Measurements from ENCODE around the gene LIPC.
A peak's percentile ranks its signal among the peaks of the same experiment; 100 is the strongest.

LIPC gene

DNA sequence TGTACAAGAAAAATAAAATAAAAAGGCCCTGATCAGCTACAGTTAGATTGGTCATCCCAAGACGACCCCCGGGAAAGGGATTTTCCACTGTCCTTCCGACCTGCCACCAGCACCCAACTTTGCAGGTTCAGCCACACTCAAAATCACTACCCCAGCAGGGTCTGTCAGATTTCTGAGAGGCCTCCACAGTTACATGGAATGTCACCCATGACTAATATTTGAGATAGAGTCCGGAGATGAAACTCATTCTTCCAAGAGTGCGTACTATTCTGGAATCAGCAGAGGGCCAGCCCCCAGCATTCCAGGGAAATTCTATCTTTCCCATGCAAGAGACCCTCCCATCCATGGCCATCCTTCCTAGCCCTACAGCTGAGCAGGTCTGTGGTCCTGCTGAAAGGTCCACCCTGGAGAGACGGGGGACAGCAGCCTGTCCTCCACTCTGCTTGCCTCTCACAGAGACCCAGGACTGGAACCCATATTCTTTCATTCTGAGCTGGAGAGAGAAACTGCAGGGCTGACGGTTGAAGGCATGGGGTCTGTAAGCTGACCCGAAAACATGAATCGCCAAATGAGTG is 5.8 kb downstream of the LIPC start:
- WGBS (ENCODE audit: extremely low coverage, insufficient coverage, low lambda C conversion rate) = no CpG with 5 or more reads among the region's 9 CpGs
- no peak for DNase-seq
- Histone ChIP-seq H4K8ac (ENCODE audit: low read depth, low read length) (no peak overlapping the region), H2BK120ac (ENCODE audit: low read depth, low read length) (no peak overlapping the region), H3K27ac (ENCODE audit: low read depth, low read length) (no peak overlapping the region), H3K56ac (ENCODE audit: low read length) (no peak overlapping the region), H3K4ac (ENCODE audit: low read depth, low read length) (no peak overlapping the region), H3K27me3 (ENCODE audit: insufficient read depth, low read length, poor library complexity) (no peaks in the 10 kb centered on the region), H3K79me1 (ENCODE audit: low read length) (no peaks in the 10 kb centered on the region), H3K9ac (ENCODE audit: low read length) (no peak overlapping the region), H2BK15ac (replicated peaks; ENCODE audit: low read depth) (no peak overlapping the region), H3K4me1 (ENCODE audit: control insufficient read depth, low read depth, low read length) (peaks cover 11% of the 10 kb centered on the region), H4K5ac (ENCODE audit: low read length) (no peak overlapping the region), H3K79me2 (ENCODE audit: control insufficient read depth, insufficient read depth, low read length) (no peaks in the 10 kb centered on the region), H2BK5ac (ENCODE audit: low read length) (no peak overlapping the region), H3K18ac (ENCODE audit: low read length) (no peak overlapping the region), H2AK5ac (ENCODE audit: low read length) (no peak overlapping the region), H3K4me3 (ENCODE audit: low read length) (no peak overlapping the region), H3K4me2 (ENCODE audit: low read length) (no peak overlapping the region), H3K36me3 (ENCODE audit: control insufficient read depth, insufficient read depth, low read length) (no peaks in the 10 kb centered on the region), H3K23ac (ENCODE audit: low read length) (no peak overlapping the region)

DNA sequence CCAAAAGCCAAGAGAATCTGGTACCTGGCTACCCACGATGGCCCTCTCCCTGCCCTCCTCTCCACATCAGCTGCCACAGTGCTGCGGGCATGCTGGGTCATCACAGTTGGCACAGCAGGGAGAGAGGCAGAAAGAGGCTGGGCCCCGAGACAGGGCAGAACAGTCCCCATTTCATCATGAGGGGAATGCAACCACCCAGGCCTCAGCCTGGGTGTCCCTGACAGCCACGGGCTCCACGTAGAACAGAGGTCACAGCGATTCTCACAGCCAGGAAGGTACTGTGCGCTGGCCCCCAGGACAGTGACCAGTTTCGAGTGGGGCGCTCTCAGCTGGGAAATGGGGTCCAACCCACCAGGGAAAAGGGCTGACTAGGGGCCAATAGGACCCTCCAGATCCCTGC is 6.3 kb downstream of the LIPC start:
- H3K27me3 ChIP-seq (ENCODE audit: insufficient read depth, low read length, poor library complexity) = no peaks in the 10 kb centered on the region
- no peak overlapping the region for H2AK5ac ChIP-seq (ENCODE audit: low read length)
- no peak overlapping the region for H3K18ac ChIP-seq (ENCODE audit: low read length)
- H3K79me2 ChIP-seq (ENCODE audit: control insufficient read depth, insufficient read depth, low read length) = no peaks in the 10 kb centered on the region
- no peaks in the 10 kb centered on the region for H3K79me1 ChIP-seq (ENCODE audit: low read length)
- peaks cover 11% of the 10 kb centered on the region for H3K4me1 ChIP-seq (ENCODE audit: control insufficient read depth, low read depth, low read length)
- no peak overlapping the region for H2BK5ac ChIP-seq (ENCODE audit: low read length)
- no peak for DNase-seq
- H3K36me3 ChIP-seq (ENCODE audit: control insufficient read depth, insufficient read depth, low read length) = no peaks in the 10 kb centered on the region
- no peak overlapping the region for H4K5ac ChIP-seq (ENCODE audit: low read length)
- no peak overlapping the region for H4K8ac ChIP-seq (ENCODE audit: low read depth, low read length)
- no peak overlapping the region for H3K4ac ChIP-seq (ENCODE audit: low read depth, low read length)
- no peak overlapping the region for H3K4me2 ChIP-seq (ENCODE audit: low read length)
- H2BK15ac ChIP-seq (replicated peaks; ENCODE audit: low read depth) = no peak overlapping the region
- H2BK120ac ChIP-seq (ENCODE audit: low read depth, low read length) = no peak overlapping the region
- H3K27ac ChIP-seq (ENCODE audit: low read depth, low read length) = no peak overlapping the region
- no peak overlapping the region for H3K4me3 ChIP-seq (ENCODE audit: low read length)
- H3K23ac ChIP-seq (ENCODE audit: low read length) = no peak overlapping the region
- no CpG with 5 or more reads among the region's 9 CpGs for WGBS (ENCODE audit: extremely low coverage, insufficient coverage, low lambda C conversion rate)
- no peak overlapping the region for H3K9ac ChIP-seq (ENCODE audit: low read length)
- H3K56ac ChIP-seq (ENCODE audit: low read length) = no peak overlapping the region

GRCh38 chr15:58438956-58439355 is 7.2 kb downstream of the LIPC start:
- no peak overlapping the region for H4K5ac ChIP-seq (ENCODE audit: low read length)
- no peak overlapping the region for H2BK120ac ChIP-seq (ENCODE audit: low read depth, low read length)
- no peaks in the 10 kb centered on the region for H3K27me3 ChIP-seq (ENCODE audit: insufficient read depth, low read length, poor library complexity)
- H4K8ac ChIP-seq (ENCODE audit: low read depth, low read length) = no peak overlapping the region
- no peak overlapping the region for H2BK15ac ChIP-seq (replicated peaks; ENCODE audit: low read depth)
- no peak overlapping the region for H2AK5ac ChIP-seq (ENCODE audit: low read length)
- no peak overlapping the region for H3K56ac ChIP-seq (ENCODE audit: low read length)
- no peaks in the 10 kb centered on the region for H3K36me3 ChIP-seq (ENCODE audit: control insufficient read depth, insufficient read depth, low read length)
- no CpG with 5 or more reads among the region's 7 CpGs for WGBS (ENCODE audit: extremely low coverage, insufficient coverage, low lambda C conversion rate)
- no peak overlapping the region for H3K23ac ChIP-seq (ENCODE audit: low read length)
- DNase-seq = peak; percentile 66
- H3K4ac ChIP-seq (ENCODE audit: low read depth, low read length) = no peak overlapping the region
- no peak overlapping the region for H3K4me2 ChIP-seq (ENCODE audit: low read length)
- no peaks in the 10 kb centered on the region for H3K79me2 ChIP-seq (ENCODE audit: control insufficient read depth, insufficient read depth, low read length)
- no peaks in the 10 kb centered on the region for H3K79me1 ChIP-seq (ENCODE audit: low read length)
- no peak overlapping the region for H3K4me3 ChIP-seq (ENCODE audit: low read length)
- no peak overlapping the region for H3K9ac ChIP-seq (ENCODE audit: low read length)
- no peak overlapping the region for H3K18ac ChIP-seq (ENCODE audit: low read length)
- H3K4me1 ChIP-seq (ENCODE audit: control insufficient read depth, low read depth, low read length) = peaks cover 14% of the 10 kb centered on the region
- H3K27ac ChIP-seq (ENCODE audit: low read depth, low read length) = no peak overlapping the region
- H2BK5ac ChIP-seq (ENCODE audit: low read length) = no peak overlapping the region

- H3K23ac ChIP-seq (ENCODE audit: low read length) = no peak overlapping the region
- no peaks in the 10 kb centered on the region for H3K79me2 ChIP-seq (ENCODE audit: control insufficient read depth, insufficient read depth, low read length)
- H2BK120ac ChIP-seq (ENCODE audit: low read depth, low read length) = no peak overlapping the region
- no peak overlapping the region for H3K4ac ChIP-seq (ENCODE audit: low read depth, low read length)
- no peak overlapping the region for H4K5ac ChIP-seq (ENCODE audit: low read length)
- peaks cover 22% of the 10 kb centered on the region for H3K4me1 ChIP-seq (ENCODE audit: control insufficient read depth, low read depth, low read length)
- WGBS (ENCODE audit: extremely low coverage, insufficient coverage, low lambda C conversion rate) = no CpG with 5 or more reads among the region's 7 CpGs
- no peaks in the 10 kb centered on the region for H3K36me3 ChIP-seq (ENCODE audit: control insufficient read depth, insufficient read depth, low read length)
- no peak overlapping the region for H3K27ac ChIP-seq (ENCODE audit: low read depth, low read length)
- H3K79me1 ChIP-seq (ENCODE audit: low read length) = no peaks in the 10 kb centered on the region
- DNase-seq = peak; percentile 50
- no peak overlapping the region for H3K9ac ChIP-seq (ENCODE audit: low read length)
- no peak overlapping the region for H3K4me2 ChIP-seq (ENCODE audit: low read length)
- no peak overlapping the region for H2AK5ac ChIP-seq (ENCODE audit: low read length)
- H2BK15ac ChIP-seq (replicated peaks; ENCODE audit: low read depth) = peak overlapping the region; percentile 10
- peak overlapping the region; percentile 85 for H3K18ac ChIP-seq (ENCODE audit: low read length)
- no peak overlapping the region for H3K56ac ChIP-seq (ENCODE audit: low read length)
- peak overlapping the region; percentile 3 for H2BK5ac ChIP-seq (ENCODE audit: low read length)
- H3K4me3 ChIP-seq (ENCODE audit: low read length) = no peak overlapping the region
- no peaks in the 10 kb centered on the region for H3K27me3 ChIP-seq (ENCODE audit: insufficient read depth, low read length, poor library complexity)
- no peak overlapping the region for H4K8ac ChIP-seq (ENCODE audit: low read depth, low read length)
Measured at GRCh38 chr15:58440158-58440910, 8.5 kb downstream of the LIPC start.

GRCh38 chr15:58440922-58441321 is 9.1 kb downstream of the LIPC start:
- Histone ChIP-seq H3K4me3 (ENCODE audit: low read length) (no peak overlapping the region), H2BK5ac (ENCODE audit: low read length) (no peak overlapping the region), H2BK15ac (replicated peaks; ENCODE audit: low read depth) (no peak overlapping the region)

More at GRCh38 chr15:58440922-58441321, 9.1 kb downstream of the LIPC start:
- no peak overlapping the region for H4K8ac ChIP-seq (ENCODE audit: low read depth, low read length)
- H3K56ac ChIP-seq (ENCODE audit: low read length) = no peak overlapping the region
- H2AK5ac ChIP-seq (ENCODE audit: low read length) = no peak overlapping the region
- peaks cover 22% of the 10 kb centered on the region for H3K4me1 ChIP-seq (ENCODE audit: control insufficient read depth, low read depth, low read length)
- H3K9ac ChIP-seq (ENCODE audit: low read length) = no peak overlapping the region
- no peak overlapping the region for H2BK120ac ChIP-seq (ENCODE audit: low read depth, low read length)
- no peaks in the 10 kb centered on the region for H3K36me3 ChIP-seq (ENCODE audit: control insufficient read depth, insufficient read depth, low read length)
- no peak overlapping the region for H3K4me2 ChIP-seq (ENCODE audit: low read length)
- no CpG with 5 or more reads among the region's 1 CpG for WGBS (ENCODE audit: extremely low coverage, insufficient coverage, low lambda C conversion rate)
- H3K27me3 ChIP-seq (ENCODE audit: insufficient read depth, low read length, poor library complexity) = no peaks in the 10 kb centered on the region
- no peak overlapping the region for H3K4ac ChIP-seq (ENCODE audit: low read depth, low read length)
- no peak overlapping the region for H4K5ac ChIP-seq (ENCODE audit: low read length)
- H3K23ac ChIP-seq (ENCODE audit: low read length) = no peak overlapping the region
- no peaks in the 10 kb centered on the region for H3K79me2 ChIP-seq (ENCODE audit: control insufficient read depth, insufficient read depth, low read length)
- H3K18ac ChIP-seq (ENCODE audit: low read length) = peak overlapping the region; percentile 85
- no peaks in the 10 kb centered on the region for H3K79me1 ChIP-seq (ENCODE audit: low read length)
- no peak overlapping the region for H3K27ac ChIP-seq (ENCODE audit: low read depth, low read length)
- peak; percentile 63 for DNase-seq
